GM12865 (cell line): ENCODE measurements around the gene BTG1.

Experiments
- DNase-seq: peaks from one replicate; pipeline ENCODE4 v3.0.0; 2010; ENCODE audit warnings: low read depth
- H3K4me3 ChIP-seq: 2 replicates; pipeline ENCODE4 v1.5.1; 2011; ENCODE audit warnings: mild to moderate bottlenecking, low read depth, low read length, control low read depth
- CTCF ChIP-seq: IDR thresholded peaks from 2 replicates; pipeline ENCODE4 v1.5.1; 2011; ENCODE audit warnings: low read length, control low read depth, low read depth, inconsistent platforms; ENCODE audit not compliant: insufficient read depth; ENCODE audit errors: missing control alignments

BTG1 gene

GRCh38 chr12:92123780-92124688, 21.6 kb downstream of the BTG1 start:
- no peak for TF ChIP-seq CTCF
- DNase-seq: no peak
- H3K4me3 ChIP-seq: no peak overlapping the region

- no peak for TF ChIP-seq CTCF
- H3K4me3 ChIP-seq: no peak overlapping the region
- DNase-seq: no peak
Measured at GRCh38 chr12:92122941-92123779, 22.5 kb downstream of the BTG1 start.

- no peak overlapping the region for H3K4me3 ChIP-seq
- no peak for DNase-seq
- TF ChIP-seq CTCF: no peak
Measured at GRCh38 chr12:92121826-92122225, 23.8 kb downstream of the BTG1 start.

GRCh38 chr12:92118826-92119536, 26.7 kb downstream of the BTG1 start:
- no peak for DNase-seq
- TF ChIP-seq CTCF: no peak
- H3K4me3 ChIP-seq: no peak overlapping the region

- DNase-seq: no peak
- no peak for TF ChIP-seq CTCF
- H3K4me3 ChIP-seq: no peak overlapping the region
Measured at GRCh38 chr12:92114834-92115233, 30.8 kb downstream of the BTG1 start.

- no peak overlapping the region for H3K4me3 ChIP-seq
- TF ChIP-seq CTCF: no peak
- DNase-seq: no peak
Measured at GRCh38 chr12:92111256-92111655, 34.4 kb downstream of the BTG1 start.
